HK-2 (cell line): Measurements from ENCODE around the gene RCL1.
"Not testable (repeated sequence)": the region's sequence is repeated elsewhere in the genome, so short reads cannot be mapped to it uniquely, and the experiment has no call there.

Experiments
- DNase-seq: peaks from one replicate; pipeline ENCODE4 v3.0.0-alpha.2; 2018; ENCODE audit not compliant: unreplicated experiment

RCL1 gene, protein sequence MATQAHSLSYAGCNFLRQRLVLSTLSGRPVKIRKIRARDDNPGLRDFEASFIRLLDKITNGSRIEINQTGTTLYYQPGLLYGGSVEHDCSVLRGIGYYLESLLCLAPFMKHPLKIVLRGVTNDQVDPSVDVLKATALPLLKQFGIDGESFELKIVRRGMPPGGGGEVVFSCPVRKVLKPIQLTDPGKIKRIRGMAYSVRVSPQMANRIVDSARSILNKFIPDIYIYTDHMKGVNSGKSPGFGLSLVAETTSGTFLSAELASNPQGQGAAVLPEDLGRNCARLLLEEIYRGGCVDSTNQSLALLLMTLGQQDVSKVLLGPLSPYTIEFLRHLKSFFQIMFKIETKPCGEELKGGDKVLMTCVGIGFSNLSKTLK

DNA sequence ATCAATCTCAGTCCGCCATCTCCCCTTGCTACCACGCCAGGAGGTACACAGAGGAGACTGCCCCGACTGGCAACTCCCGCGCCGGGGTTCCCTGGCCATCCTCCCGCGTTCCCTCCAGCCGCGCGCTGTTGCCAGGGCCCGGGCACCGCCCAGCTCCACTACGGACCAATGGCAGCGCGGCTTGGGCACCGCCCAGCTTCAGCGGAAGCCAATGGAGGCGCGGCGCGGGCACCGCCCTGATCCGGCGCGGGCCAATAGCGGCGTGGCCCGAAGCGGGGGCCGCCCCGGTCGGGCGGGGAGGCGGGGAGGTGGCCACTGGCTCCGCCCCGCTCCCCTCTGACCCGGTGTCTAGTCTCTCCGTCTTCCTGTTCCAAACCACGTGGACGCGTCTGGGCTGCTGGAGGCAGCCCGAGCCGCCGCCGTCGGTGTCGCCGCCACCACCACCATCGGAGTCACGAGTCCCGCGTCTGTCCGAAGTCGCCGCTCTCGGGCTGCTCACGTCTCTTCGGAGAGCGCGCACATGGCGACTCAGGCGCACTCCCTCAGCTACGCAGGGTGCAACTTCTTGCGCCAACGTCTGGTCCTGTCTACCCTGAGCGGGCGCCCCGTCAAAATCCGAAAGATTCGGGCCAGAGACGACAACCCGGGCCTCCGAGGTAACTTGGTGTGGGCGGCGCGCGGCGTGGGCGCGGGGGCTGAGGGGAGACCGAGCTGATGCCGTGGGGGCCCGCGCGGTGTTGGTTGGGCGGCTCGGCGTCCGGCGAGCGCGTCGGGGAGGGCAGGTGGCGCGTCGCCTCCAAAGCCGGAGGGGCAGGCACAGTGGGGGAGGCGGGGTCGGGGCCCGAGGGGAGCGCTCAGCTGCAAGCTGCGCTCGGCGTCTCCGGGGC lies at the start of gene RCL1:
Gene RCL1, plus strand, starts transcription at position 373 of the 887 bp plus-strand sequence. Its CDS starts 148 bp downstream, at position 521.
- peak; percentile 93 for DNase-seq

DNA sequence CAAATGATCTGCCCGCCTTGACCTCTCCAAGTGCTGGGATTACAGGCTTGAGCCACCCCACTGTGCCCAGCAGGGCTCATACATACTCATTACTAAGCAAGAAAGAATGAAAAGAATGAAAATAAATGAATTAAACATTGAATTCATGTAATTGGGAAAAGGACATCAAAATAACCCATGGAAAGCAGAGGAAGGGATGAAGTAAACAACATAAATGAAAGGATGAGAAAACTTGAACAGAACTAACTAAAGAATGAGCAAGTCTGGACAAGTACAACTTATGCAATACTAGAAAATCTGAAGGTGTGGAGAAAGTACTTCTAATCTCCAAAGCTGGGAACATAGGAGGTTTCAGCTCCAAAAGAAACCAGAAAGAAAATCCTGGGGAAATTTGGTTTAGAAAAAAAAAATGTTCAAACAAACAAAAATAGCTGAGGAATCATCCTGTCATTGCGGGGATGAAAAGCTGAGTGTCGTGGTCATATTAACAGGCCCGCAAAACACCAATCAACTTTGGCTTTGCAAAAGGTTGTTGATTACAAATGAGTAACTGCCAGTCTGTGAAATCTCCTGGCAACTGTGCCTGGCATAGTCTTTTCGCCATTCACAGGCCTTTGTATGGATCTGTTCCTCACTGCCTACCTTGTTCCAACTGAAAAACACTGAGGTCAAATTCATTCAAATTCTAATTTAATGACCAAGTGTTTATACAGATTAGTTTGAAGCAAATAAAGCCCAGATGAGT lies 49.4 kb upstream of the RCL1 start:
- no peak for DNase-seq

DNA sequence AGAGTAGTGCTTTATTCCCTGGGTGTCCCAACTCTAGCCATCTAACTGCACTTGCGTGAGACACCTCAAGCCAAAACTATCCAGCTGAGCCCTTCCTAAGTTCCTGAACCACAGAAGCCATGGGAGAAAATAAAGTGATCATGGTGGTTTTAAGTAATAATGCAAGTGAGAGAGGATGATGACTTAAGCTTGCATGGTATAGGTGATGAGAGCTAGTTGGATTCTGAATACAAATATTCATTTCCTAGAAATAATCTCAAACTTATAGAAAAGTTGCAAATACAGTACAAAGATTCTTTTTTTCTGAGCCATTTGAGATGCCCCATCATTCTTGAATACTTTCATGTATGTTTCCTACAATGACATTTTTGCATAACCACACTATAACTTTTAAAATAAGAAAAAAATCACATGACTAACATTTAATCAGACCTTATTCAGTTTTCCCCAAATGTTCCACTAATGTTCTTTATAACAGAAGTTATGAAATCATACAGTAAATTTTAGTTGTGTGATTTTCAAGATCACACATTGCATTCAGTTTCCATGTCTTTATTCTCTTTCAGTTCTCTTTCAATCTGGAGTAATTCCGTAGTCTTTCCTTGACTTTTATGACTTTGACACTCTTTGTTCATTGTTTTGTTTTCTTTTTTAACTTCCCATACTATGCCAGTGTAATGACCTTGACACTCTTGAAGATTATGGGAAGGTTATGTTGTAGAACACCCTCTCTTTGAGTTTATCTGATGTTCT lies 46.3 kb upstream of the RCL1 start:
- no peak for DNase-seq

DNA sequence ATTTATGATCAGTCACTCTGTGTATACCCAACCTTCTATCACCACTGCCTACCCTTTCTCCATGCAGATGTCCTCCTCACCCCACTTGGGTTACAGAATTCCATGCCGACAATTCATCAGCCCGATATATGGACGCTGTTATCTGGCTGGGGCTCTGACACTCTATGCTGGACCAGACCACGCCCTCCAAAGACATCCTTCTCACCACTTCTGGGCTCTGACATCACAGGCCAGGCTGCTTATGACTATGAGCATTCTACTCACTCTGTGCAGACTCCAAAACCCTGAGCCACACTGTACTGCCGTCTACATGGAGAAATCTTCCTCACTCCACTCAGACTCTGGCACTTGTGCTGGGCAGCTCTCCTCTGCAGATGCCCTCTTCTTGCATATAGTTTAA lies 44.1 kb upstream of the RCL1 start:
- no peak for DNase-seq

DNA sequence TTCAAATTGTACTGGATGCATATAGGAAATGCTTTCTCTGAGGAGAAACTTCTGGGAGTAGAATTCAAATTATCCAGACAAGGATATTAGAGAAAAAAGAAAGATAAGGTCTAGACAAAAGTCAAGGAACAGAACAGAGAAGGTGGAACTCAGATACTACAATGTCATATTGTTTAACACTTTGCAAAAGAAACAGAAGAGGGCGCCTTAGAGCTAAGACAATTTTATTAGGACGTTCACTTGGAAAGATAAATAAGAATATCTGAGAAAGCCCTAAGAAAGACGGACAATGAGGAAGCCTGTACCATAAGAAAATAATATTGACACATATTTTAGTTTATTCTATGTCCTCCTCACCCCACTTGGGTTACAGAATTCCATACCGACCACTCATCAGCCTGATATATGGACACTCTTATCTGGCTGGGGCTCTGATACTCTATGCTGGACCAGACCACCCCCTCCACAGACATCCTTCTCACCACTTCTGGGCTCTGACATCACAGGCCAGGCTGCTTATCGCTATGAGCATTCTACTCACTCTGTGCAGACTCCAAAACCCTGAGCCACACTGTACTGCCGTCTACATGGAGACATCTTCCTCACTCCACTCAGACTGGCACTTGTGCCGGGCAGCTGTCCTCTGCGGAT lies 42.6 kb upstream of the RCL1 start:
- DNase-seq: no peak

DNA sequence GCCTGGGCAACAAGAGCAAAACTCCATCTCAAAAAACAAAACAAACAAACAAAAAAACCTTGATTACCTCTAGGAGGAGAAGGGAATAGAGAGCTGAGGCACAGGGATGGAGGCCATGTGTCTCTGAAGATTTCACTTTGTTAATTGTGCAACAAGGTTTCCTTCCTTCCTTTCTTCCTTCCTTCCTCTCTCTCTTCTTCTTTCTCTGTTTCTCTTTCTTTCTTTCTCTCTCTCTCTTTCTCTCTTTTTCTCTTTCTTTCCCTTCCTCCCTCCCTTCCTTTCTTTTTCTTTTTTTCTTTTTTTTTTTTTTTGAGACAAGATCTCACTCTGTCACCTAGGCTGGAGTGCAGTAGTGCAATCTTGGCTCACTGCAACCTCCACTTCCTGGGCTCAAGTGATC lies 38.2 kb upstream of the RCL1 start:
- not testable (repeated sequence) for DNase-seq

DNA sequence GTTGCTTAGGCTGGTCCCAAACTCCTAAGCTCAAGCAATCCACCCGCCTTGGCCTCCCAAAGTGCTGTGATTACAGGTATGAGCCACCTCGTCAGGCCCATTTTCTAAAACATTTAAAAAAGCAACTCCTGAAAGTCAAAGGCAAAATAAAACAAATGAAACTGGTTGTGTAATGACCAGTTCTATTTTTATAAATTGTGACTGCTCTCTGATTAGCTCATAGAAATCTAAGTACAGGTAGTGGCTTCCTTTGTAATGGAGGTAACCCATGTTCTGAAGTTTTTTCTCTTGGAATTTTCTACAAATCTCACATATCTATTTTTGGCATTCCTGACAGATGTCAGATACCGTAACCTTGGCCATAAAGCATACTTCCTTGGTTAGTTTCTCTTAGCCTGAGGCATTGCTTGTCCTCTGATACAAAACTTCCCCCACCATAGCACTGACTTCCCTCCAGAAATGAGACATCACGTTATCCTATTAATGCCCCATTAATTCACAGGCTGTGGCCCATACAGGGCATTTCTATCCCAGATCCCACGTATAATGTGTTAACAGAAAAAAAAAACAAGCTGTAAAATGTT lies 37.6 kb upstream of the RCL1 start:
- no peak for DNase-seq

DNA sequence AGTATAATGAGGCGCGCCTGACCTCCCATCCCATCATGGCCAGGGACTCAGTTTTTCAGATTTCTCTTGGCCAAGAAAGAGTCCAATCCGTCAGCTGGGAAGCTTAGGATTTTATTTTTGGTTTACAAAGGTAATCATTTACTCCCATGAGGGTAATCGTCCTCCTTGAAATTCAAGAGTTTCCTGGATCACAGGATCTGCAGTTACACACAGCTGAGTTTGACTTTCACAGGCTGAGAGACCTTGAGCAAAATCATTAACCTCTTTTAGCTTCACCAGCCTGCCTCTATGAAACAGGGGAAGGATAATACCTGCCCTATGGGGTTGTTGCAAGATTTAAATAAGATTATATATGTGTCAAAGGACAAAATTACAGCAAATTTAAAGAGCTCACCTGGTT lies 36.3 kb upstream of the RCL1 start:
- DNase-seq: no peak

DNA sequence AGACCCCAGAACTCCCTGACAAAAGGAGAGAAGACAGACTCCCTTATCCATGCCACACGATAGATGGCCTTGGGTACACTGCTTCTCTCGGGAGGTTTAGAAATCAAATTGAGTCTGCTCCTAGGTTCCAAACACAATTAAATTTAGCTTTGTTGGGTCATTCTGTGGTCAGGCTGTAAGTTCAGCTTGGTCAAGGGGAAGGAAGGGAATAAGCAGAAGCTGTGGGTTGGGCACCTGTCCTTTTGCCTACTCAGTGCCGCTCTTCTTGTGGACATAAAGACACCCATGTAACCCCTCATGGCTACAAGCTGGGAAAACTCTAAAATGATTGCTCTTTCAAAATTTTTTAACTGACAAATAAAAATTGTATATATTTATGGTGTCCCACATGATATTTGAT lies 32.6 kb upstream of the RCL1 start:
- no peak for DNase-seq

DNA sequence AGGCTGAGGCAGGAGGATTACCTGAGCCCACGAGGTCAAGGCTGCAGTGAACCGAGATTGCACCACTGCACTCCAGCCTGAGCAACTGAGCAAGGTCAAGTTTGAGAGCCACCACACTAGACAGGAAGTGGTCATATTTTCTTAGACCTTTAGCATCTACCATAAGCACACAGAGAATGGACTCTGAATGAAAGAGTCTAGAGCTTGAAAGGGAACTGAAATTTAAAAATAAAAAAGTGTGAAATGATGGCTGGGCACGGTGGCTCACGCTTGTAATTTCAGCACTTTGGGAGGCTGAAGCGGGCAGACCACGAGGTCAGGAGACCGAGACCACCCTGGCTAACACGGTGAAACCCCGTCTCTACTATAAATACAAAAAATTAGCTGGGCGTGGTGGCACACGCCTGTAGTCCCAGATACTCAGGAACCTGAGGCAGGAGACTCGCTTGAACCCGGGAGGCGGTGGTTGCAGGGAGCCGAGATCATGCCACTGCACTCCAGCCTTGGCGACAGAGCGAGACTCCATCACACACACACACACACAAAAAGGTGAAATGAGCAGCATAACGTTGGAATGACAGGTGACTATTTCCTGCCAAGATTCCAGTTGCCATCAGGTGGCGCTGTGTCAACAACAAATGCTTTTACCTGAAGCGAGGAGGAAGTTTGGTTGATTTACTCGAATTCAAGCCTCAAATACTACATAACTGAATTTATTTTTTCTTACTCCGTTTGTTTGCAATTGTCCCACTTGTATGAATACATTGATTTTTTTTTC lies 30.4 kb upstream of the RCL1 start:
- DNase-seq: peak; percentile 59

DNA sequence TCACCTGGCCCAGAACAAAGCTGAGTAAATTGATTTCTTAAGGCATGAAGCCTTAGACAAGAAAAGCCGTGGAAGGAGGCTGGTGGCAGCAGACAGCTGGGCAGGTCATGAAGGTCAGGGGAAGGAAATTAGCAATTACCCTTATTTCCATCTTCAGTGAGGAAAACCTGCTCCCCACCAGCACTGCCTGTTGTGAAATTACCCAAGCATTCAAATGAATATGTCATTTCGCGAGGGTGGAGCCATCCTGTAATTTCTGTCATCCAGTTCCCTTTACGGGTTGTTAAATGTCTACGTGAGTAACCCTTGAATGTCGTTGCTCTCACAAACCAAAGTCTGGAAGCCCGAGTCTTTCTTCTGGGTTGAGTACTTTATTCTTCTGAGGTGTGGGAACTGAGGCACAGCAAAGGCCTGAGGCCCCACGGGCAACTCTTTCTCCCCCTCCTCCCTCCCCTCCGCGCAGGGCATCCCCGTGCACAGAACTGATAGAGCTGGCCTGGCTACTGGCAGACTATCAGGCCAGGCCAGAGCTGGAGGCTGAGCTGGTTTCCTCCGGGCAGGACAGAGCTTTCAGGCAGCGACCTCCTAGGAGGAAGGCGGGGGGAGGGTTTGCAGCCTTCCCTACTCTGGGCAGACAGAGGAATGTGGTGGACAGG lies 29.7 kb upstream of the RCL1 start:
- no peak for DNase-seq

DNA sequence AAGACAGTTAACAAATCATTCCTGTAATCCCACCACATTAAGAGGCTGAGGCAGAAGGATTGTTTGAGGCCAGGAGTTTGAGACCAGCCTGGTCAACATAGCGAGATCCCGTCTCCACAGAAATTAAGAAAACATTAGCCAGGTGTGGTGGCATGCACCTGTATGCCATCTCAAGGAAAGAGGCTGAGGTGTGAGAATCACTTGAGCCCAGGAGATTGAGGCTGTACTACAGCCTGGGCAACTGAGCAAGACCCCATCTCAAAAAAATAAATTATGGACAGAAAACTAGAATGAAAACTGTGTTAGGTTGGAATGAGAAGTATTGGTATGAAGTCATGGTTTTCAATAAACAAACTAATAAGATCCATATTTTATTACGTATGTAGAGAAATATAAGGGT lies 28.7 kb upstream of the RCL1 start:
- no peak for DNase-seq

DNA sequence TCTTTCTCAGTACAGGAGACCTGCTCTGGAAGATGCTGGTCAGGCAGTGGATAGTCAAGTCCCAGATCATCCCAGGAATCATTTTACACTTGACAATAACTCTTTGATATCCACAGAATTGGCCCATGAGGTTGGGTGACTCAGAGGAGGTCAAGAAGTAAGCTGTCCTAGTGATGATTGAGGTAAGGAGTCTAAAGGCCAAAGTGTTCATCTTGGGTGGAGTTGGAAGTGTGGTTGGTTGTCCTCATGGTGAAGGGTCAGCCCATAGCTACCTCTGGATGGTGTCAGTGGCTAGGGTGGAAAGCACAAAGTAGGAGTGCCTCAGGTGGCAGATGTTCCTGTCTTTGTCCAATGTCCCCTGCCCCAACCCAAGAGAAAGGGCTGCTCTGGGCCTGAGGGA lies 24.1 kb upstream of the RCL1 start:
- no peak for DNase-seq

DNA sequence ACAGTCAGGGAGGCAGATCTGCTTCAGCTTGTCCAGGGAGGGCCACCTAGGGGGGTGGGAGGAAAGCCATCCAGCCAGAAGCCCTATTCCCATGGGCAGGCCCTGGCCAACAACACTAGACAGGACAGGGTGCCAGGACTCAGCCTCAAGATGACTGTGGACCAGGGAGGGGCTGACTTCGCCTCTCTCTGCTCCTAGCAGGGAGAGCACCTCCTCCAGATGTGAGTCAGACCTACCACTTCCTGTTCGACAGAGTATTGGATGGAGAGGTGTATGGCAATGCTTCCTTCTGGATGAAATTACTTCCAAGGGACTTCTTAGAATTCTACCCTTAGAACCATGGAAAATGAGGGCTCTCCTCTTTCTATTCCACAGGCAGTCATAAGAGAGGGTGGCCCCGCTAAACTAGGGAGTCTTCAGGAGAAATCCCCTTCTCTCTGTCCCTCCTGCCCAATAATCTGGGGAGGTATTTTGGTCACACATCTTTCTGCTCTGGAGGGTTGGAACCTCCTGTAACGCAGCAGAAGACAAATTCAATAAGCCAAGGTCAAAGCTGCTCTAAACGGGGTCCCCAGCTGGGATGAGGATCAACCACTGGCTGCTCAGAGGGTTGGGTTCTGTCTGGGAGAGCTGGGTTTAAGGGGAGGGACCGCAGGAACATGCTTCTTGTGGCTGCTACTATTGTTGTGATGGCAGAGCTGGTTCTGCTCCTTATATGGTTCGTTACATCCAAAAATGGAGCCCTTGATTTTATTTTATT lies 23.2 kb upstream of the RCL1 start:
- peak; percentile 22 for DNase-seq

DNA sequence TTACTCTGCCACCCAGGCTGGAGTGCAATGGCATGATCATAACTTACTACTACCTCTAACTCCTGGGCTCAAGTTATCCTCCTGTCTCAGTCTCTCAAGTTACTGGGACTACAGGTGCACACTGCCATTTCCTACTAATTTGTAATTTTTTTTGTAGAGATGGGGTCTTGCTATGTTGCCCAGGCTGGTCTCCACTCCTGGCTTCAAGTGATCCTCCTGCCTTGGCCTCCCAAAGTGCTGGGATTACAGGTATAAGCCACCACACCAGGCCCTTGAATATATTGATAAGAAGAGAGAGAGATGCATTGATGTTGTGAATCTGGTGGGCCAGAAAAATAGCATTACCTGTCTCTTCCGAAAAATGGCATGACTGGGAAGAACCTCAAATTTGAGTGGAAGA lies 21.0 kb upstream of the RCL1 start:
- DNase-seq: no peak

DNA sequence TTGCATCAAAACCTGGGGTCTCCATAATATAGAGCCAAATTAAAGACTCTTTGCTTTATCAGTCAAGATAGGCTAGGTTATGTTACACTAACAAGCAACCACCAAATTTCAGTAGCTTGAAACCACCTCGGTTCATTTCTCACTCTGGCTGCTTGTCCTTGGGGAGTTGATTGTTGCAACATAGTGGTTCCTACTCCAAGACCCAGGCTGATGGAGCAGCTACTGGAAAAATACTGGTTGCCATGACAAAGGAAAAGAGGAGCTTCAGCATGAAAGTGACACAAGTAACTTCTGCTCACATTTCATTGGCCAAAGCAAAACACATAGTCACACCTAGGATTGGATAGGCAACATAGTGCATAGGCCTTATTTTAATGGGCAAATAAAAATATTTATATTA lies 18.5 kb upstream of the RCL1 start:
- DNase-seq: no peak

DNA sequence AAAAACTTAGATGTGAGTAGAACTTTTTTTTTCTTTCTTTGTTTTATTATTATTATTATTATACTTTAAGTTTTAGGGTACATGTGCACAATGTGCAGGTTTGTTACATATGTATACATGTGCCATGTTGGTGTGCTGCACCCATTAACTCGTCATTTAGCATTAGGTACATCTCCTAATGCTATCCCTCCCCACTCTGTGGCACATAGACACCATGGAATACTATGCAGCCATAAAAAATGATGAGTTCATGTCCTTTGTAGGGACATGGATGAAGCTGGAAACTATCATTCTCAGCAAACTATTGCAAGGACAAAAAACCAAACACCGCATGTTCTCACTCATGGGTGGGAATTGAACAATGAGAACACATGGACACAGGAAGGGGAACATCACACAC lies 17.8 kb upstream of the RCL1 start:
- DNase-seq: not testable (repeated sequence)

DNA sequence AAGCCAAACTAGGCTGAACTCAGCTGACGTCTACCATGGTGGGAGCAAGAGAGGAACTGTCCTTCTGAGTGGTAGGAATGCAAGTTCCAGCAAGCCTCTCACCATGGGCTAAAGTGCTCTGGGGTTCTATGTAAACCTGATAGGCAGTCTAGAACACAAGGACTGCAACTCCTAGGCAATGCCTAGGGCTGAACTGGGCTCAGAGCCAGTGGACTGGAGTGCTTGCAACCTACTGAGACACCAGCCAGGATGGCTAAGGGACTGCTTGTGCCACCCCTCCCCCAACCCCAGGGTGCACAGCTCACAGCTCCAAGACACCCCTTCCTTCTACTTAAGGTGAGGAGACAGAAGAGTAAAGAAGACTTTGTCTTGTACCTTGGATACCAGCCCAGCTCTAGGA lies 12.1 kb upstream of the RCL1 start:
- DNase-seq: no peak

DNA sequence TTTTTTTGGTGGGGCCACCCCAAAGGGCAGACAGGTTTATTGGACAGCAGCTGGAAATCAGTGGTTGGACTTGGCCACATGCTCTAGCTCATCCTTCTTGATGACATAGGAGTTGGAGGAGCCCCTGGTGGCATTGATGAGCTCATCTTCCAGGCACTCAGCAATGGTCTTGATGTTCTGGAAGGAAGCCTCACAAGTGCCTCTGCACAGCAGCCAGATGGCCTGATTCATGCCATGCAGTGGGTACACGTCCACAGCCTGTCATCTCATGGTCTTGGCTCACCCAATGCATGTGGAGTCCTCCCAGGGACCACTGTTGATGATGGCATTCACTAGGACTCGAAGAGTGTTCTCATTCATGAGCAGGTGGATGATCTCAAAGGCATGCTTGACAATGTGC lies 11.3 kb upstream of the RCL1 start:
- DNase-seq: no peak
